ENCODE measurements around the gene ZNF473.
"Not testable (repeated sequence)": the region's sequence is repeated elsewhere in the genome, so short reads cannot be mapped to it uniquely, and the experiment has no call there.

Gene ZNF473

DNA sequence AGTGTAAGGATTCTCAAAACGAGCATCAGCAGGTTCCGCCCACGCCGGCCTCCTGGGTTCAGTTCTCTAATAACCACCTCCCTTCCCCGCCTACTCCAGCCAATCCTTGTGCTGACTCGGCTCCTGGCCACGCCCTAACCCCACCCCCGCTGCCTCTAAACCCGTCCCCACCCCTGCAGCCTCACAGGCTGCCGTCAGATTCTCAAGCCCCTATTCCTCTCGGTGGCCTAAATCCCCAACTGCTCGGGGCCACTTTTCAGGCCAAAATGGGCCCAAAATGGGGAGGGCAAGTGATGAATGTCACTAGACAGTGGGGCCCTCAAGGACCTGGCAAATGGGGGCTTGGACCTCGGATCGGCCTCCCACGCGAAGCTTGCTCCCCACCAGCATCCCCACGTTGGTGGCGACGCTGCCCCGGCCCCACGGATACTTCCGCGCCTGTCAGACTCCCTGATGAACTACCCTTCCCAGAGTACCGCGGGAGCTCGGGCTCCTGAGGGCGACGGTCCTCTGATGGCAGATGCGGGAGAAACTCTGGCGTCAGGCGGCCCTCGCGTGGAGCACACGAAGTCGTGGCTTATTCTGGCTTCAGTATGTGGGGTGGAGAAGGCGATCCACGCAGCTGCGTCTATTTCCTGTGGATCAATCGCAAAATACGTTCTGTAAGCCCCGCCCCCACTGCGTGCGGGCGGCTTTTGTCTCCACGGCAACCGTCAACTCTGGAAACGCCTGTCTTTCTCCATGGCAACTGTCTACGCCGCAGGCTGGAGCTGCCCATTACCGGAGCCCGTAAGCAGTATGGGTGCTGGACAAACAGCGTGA lies 24.8 kb downstream of the ZNF473 start:
- peak; percentile 74 for DNase-seq (ENCODE audit: low read depth)

DNA sequence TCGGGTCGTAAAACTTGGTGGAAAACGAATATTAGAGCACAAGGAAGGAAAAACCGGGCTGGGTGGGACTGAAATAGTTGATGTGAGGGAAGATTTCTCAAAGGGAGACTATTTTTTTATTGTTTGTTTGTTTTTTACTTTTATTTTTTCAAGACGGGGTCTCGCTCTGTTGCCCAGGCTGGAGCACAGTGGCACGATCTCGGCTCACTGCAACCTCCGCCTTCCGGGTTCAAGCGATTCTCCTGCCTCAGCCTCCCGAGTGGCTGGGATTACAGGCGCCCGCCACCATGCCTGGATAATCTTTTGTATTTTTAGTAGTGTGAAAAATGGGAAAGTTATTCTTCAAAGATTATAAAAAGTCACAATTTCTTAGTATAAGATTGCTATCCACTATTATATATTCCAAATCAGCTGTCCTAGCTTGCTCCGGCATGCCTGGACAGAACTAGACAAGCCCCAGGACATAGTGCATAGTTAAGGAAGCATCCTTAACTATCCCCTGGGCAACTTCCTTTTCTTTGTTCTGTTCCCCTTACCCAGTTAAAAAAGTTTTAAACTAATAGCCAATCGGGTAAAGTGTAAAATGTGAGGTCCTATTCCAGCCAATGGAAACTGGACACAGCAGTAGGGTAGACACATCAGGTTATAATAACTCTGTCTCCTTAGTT lies 25.6 kb downstream of the ZNF473 start:
- not testable (repeated sequence) for DNase-seq (ENCODE audit: low read depth)

DNA sequence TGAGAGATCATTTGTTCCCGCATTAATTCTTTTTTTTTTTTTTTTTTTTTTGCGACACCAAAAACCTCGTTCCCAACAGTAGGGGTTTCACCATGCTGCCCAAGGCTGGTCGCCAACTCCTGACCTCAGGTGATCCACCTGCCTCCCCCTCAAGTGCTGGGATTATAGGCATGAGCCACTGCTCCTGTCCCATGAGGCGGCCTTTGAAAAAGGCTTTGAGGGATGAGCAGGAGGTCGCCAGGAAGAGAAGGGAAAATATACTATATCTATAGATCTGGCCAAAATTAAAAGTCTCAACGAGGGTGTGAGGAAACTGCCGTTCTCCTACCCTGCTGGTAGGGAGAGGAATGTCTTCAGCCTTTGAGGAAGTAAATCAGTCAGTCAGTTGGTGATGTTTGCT lies 26.2 kb downstream of the ZNF473 start:
- no peak for DNase-seq (ENCODE audit: low read depth)

DNA sequence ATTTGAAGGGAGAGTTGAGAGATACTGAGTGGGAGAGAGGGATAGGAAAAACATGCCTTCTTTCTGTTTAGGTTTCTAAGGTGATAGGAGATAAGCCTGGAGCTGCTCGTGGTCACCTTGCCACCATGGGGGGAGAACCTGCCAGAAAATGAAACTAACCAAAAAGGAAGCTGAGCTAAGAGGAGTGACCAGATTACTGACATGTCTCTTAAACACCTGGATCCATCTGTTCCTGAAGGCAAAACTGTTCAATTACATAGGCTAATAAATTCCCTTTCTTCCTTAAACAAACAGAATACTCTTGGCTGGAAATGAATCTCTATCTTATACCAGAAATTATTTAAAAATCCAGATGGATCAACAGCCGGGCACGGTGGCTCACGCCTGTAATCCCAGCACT lies 27.3 kb downstream of the ZNF473 start:
- DNase-seq (ENCODE audit: low read depth), result no peak

DNA sequence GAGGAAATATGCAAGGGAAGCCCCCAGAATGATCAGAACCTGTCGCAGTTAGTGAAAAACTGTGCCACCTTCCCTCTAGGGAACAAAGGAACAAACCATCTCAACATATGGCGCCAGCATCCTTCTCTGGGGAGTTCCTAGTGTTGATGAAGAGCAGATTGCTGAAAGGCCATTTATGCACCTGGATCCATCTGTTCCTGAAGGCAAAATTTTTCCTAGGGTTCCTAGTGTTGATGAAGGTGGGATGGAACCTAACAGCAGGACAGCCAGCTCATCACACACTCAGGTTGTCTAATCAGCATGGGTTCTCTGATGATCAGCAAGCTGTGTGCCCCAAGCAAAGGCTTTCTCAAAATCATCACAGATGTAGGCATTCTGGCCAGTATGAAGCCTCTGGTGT lies 32.6 kb downstream of the ZNF473 start:
- no peak for DNase-seq (ENCODE audit: low read depth)

DNA sequence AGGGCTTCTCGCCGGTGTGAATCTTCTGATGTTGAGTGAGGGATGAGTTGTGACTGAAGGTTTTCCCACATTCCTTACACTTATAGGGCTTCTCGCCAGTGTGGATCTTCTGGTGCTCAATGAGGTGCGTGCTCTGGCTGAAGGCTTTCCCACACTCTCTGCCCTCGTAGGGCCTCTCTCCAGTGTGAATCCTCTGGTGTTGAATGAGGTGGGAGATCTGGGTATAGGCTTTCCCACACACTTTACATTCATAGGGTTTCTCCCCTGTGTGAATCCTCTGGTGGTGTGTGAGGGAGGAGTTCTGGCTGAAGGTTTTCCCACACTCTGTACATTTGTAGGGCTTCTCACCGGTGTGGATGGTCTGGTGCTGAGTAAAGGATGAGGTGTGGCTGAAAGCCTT lies 33.2 kb downstream of the ZNF473 start:
- no peak for DNase-seq (ENCODE audit: low read depth)

DNA sequence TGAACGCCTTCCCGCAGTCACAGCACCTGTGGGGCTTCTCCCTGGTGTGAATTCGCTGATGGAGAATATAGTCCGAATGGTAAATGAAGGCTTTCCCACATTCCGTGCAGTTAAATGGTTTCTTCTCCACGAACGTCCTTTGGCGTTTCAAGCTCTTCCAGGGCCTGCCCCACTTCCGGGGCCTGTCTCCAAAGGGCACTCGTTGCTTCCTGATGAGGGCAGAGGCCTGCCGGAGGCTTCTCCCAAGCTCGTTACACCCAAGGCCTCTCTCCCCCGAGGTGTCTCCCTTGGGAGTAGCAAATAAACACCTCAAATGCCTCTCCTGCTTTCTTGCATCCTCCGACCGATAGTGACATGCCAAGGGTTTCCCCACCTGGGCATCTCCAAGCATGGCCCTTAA lies 34.3 kb downstream of the ZNF473 start:
- no peak for DNase-seq (ENCODE audit: low read depth)

DNA sequence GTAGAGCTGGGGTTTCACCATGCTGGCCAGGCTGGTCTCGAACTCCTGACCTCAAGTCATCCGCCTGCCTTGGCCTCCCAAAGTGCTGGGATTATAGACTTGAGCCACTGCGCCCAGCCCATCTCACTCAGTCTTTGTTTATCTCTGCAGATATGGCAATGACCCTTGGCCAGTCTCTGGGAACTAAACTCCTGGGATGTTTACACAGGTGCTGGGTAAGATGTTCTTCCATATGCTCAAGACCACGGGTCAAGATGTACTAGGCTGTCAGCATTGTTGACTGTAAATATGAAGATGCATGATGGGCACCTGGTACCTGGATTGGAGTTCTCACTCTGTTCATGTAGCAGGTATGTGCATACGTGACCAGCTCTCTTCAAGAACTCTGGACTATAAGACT lies 35.8 kb downstream of the ZNF473 start:
- no peak for DNase-seq (ENCODE audit: low read depth)

DNA sequence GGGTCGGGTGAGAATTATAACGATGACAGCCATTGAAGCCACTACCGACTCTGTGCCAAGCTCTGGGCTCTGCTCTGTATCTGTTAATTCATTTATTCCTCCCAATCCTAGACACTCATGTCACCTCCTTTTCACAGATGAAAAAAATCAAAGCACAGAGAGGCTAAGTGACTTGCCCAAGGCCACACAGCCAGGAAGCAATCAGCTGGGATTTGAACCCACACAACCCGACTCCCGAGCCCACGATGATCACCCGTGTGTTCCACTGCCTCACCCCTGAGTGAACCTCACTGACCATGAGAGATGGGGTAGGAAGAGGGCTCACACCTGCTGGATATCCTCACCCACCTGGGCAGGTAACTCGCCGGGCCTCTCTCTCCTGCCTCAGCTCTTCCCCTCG lies 40.1 kb downstream of the ZNF473 start:
- no peak for DNase-seq (ENCODE audit: low read depth)

DNA sequence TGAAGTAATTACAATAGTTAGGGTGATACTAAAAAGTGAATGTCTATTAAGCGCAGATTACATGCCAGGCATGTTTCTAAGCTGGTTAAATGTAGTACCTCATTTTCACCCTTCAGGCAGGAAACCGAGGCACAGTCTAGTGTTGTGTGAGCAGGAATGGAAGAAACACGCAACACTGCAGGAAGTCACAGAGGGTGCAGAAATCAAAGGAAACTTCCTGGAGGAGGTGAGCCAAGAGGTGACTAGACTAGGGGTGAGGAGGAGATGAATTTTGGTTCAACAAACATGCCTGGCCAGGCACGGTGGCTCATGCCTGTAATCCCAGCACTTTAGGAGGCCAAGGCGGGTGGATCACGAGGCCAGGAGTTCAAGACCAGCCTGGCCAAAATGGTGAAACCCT lies 41.8 kb downstream of the ZNF473 start:
- no peak for DNase-seq (ENCODE audit: low read depth)

DNA sequence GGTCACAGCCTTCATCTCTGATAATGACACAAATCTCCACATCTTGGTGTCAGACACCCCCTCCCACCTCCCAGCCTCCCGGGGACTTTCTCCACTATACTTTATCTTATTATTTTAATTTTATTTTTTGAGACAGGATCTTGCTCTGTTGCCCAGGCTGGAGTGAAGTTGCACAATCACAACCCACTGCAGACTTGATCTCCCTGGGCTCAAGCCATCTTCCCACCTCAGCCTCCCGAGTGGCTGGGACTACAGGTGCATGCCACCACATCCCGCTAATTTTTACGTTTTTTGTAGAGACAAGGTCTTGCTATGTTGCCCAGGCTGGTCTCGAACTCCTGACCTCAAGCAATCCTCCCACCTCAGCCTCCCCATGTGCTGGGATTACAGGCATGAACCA lies 42.6 kb downstream of the ZNF473 start:
- DNase-seq (ENCODE audit: low read depth), result not testable (repeated sequence)

DNA sequence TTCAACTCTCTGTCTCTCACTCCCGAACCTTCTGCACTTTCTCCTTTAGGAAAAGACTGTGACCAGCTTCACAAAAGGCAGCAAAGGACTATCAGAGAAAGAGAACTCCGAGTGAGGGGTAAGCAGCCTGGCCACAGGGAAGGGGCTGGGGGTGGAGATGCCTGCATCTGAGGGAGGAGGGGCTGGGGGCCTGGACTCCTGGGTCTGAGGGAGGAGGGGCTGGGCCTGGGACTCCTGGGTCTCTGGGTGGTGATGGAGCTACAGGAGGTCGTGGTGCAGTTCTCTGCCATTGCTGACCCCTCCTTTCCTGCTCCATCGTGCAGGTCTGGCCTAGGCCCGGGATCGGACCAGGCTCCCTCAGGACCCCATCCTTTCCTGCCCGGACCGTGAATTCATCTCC lies 49.3 kb downstream of the ZNF473 start:
- DNase-seq (ENCODE audit: low read depth), result not testable (repeated sequence)

DNA sequence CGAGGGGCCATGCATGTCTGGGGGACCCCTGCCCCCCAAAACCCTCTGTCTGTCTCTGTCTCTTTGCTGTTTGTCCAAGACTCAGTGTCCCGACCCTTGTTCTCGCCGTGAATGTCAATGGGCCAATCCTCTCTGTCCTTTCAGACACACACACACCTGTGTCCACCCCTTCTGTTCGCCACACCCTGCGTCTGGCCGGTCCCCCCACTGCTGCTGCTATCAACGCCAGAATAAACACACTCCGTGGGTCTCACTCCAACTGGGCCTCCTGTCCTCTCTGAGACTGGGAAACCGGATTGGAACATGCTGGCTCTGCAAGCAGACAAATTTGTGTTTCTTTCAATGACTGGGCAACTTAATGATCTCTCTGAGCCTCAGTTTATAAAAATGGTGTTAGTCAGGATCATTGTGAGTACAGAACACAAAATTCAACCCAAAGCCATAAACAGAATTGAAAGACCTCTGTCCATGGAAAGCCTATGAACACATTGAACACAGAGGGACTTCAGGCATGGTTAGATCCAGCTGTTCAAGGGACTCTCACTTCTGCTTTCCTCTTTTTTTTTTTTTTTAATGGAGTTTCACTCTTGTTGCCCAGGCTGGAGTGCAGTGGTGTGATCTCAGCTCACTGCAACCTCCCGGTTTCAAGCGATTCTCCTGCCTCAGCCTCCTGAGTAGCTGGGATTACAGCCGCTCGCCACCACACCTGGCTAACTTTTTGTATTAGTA lies 50.0 kb downstream of the ZNF473 start:
- not testable (repeated sequence) for DNase-seq (ENCODE audit: low read depth)

DNA sequence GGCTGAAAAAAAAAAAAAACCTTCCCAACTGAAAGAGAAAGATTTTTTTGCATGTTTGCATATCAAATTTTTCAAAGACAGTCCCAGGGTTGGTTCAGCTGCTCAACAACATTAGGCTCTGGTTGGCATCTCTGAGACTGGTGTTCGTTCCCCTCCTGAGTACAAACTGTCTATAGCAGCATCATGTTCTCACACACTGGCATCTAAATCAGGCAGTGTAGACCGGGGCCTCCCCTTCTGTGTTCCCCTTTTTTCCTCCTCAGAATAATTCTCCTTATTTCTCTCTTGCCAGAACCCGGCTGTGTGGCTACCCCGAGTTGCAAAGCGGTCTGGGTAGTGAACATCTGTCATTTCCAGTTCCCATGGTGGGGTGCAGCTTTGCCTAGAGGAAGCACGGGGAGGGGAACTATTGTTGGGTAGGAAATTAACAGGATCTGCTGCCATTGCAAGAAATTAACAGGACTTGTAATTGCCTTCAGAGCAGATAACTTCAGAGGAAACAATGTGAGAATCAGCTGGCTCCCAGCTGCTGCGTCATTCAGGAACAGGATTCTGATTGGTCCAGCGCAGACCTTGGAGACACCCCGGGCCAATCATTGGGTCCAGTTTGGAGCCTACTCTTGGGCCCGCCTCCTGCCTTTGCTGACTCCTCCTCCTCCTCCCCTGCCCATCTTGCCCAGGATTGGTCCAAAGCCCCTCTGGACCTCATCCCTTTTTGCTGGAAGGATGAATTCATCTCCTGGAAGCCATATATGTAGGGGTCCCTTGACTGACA lies 51.0 kb downstream of the ZNF473 start:
- not testable (repeated sequence) for DNase-seq (ENCODE audit: low read depth)

DNA sequence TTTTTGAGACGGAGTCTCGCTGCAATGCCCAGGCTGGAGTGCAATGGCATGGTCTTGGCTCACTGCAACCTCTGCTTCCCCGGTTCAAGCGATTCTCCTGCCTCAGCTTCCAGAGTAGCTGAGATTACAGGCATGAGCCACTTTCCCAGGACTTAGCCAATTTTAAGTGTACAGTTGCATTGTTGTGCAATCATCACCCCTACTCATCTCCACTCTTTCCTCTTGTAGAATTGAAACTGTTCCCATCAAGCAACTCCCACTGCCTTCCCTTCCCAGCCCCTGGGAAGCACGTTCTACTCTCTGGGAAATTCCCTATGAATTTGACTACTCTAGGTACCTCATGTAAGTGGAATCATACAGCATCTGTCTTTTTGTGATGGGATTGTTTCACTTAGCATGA lies 53.2 kb downstream of the ZNF473 start:
- not testable (repeated sequence) for DNase-seq (ENCODE audit: low read depth)

DNA sequence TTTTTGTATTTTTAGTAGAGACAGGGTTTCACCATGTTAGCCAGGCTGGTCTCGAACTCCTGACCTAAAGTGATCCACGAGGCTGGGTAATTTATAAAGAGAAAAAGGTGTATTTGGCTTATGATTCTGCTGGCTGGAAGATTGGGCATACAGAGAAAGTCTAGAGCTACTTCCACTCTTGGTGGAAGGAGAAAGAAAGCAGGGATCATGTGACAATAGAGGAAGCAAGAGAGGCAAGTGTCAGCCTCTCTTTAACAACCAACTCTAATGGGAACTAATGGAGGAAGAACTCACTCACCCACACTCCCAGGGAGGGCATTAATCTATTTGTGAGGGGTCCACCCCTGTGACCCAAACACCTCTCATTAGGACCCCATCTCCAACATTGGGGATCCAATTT lies 58.6 kb downstream of the ZNF473 start:
- DNase-seq (ENCODE audit: low read depth), result not testable (repeated sequence)

DNA sequence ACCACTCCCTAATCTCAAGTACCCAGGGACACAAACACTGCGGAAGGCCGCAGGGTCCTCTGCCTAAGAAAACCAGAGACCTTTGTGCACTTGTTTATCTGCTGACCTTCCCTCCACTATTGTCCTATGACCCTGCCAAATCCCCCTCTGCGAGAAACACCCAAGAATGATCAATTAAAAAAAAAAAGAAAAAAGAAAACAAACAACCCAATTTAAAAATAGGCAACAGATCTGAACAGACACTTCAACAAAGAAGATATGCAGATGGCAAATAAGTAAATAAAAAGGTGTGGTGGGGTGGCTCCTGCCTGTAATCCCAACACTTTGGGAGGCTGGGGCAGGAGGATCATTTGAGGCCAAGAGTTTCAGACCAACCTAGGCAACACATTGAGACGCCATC lies 61.3 kb downstream of the ZNF473 start:
- not testable (repeated sequence) for DNase-seq (ENCODE audit: low read depth)

DNA sequence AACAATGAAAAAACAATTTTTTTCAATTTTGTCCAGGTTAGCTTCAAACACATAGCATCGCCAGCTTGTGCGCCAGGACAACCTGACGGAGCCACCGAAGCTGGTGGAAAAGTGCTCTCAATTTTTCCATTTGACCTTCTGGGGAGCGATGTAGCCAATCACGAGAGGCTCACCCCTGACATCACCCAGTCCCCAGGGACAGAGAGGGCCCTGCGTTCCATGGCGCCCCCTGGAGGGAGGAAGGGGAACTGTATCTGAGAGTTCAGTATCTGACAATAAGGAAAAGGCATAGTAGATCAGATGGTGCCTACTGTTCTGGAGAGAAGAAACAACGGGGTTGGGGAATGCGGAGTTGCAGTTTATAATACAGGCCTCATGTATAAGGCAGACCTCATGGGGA lies 64.9 kb downstream of the ZNF473 start:
- peak; percentile 11 for DNase-seq (ENCODE audit: low read depth)

DNA sequence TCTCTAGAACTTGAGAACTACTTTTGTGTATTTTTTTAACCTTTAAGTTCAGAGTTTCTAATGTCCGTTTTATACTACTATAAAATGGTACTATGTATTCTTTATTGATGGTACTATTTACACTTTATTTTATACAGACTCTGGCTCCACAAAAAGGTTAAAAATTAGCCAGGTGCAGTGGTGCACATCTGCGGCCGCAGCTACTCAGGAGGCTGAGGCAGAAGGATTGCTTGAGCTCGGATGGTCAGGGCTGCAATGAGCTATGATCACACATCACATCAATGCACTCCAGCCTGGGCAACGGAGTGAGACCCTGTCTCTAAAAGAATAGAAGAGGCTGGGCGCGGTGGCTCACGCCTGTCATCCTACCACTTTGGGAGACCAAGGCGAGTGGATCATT lies 66.0 kb downstream of the ZNF473 start:
- not testable (repeated sequence) for DNase-seq (ENCODE audit: low read depth)

DNA sequence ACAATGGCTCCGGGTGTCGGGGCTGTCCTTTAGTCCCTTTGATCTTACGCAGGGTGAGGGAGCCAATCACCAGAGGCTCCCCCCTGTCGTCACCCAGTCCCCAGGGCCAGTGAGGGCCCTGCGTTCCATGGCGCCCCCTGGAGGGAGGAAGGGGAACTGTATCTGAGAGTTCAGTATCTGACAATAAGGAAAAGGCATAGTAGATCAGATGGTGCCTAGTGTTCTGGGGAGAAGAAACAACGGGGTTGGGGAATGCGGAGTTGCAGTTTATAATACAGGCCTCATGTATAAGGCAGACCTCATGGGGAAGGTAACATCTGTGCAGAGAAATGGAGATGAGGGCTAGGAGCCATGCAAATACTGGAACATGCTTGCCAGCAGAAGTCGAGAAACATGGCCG lies 66.8 kb downstream of the ZNF473 start:
- DNase-seq (ENCODE audit: low read depth), result not testable (repeated sequence)

DNA sequence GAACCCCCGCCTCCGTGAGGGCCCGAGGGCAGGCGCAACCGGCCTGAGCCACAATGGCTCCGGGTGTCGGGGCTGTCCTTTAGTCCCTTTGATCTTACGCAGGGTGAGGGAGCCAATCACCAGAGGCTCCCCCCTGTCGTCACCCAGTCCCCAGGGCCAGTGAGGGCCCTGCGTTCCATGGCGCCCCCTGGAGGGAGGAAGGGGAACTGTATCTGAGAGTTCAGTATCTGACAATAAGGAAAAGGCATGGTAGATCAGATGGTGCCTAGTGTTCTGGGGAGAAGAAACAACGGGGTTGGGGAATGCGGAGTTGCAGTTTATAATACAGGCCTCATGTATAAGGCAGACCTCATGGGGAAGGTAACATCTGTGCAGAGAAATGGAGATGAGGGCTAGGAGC lies 72.1 kb downstream of the ZNF473 start:
- not testable (repeated sequence) for DNase-seq (ENCODE audit: low read depth)

DNA sequence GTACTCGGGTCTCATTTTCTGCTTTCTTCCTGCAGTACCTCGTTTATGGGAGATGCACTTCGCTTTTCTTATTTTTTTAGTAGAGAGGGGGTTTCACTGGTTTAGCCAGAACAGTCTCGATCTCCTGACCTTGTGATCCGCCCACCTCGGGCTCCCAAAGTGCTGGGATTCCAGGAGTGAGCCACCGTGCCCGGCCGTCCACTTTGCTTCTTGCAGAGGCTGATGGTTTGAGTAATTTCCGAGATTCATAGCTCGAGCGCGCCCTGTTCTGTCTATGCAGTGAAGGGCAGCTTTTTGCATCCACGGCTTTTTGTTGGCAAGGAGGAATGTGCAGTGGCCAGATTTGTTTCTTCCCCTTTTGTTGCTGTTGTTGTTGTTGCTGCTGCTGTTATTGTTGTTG lies 73.1 kb downstream of the ZNF473 start:
- not testable (repeated sequence) for DNase-seq (ENCODE audit: low read depth)
